ENCODE data around the gene PCDHGB4.

PCDHGB4 gene

GRCh38 chr5:141422742-141423291, 35.3 kb downstream of the PCDHGB4 start:
- Histone ChIP-seq H3K9ac (ENCODE audit: low read length) (no peak overlapping the region), H2AFZ (ENCODE audit: low read length) (no peak overlapping the region), H3K36me3 (replicated peaks; ENCODE audit: insufficient read depth, low read length) (no peaks in the 10 kb centered on the region), H3K9me2 (replicated peaks; ENCODE audit: insufficient read depth, low read length) (no peaks in the 10 kb centered on the region), H3K4me2 (ENCODE audit: low read depth, low read length) (no peak overlapping the region), H3K4me1 (ENCODE audit: low read length) (0 out of 2 replicates have a peak, but pooled peaks cover 3% of the 10 kb centered on the region), H3K27me3 (replicated peaks; ENCODE audit: insufficient read depth, low read length) (peaks cover 35% of the 10 kb centered on the region), H4K20me1 (ENCODE audit: insufficient read depth, low read length) (no peaks in the 10 kb centered on the region), H3K79me2 (ENCODE audit: low read length) (no peaks in the 10 kb centered on the region), H3K9me3 (replicated peaks; ENCODE audit: insufficient read depth, low read length) (no peaks in the 10 kb centered on the region), H3K4me3 (ENCODE audit: low read length) (no peak overlapping the region), H3K27ac (ENCODE audit: low read length) (no peak overlapping the region), H3F3A (ENCODE audit: insufficient read depth, low read length) (no peaks in the 10 kb centered on the region)
- no peak for DNase-seq
- no peak for TF ChIP-seq EZH2phosphoT487 (IDR thresholded peaks at IDR 0.05; ENCODE audit: low read length)
- no peak for TF ChIP-seq CTCF (IDR thresholded peaks at IDR 0.05; ENCODE audit: low read length)
- TF ChIP-seq EZH2 (optimal IDR thresholded peaks at IDR 0.05; ENCODE audit: low read depth, low read length) = no peak

- H3K79me2 ChIP-seq (ENCODE audit: low read length) = no peaks in the 10 kb centered on the region
Observed at GRCh38 chr5:141427783-141428426, 40.4 kb downstream of the PCDHGB4 start.

DNA sequence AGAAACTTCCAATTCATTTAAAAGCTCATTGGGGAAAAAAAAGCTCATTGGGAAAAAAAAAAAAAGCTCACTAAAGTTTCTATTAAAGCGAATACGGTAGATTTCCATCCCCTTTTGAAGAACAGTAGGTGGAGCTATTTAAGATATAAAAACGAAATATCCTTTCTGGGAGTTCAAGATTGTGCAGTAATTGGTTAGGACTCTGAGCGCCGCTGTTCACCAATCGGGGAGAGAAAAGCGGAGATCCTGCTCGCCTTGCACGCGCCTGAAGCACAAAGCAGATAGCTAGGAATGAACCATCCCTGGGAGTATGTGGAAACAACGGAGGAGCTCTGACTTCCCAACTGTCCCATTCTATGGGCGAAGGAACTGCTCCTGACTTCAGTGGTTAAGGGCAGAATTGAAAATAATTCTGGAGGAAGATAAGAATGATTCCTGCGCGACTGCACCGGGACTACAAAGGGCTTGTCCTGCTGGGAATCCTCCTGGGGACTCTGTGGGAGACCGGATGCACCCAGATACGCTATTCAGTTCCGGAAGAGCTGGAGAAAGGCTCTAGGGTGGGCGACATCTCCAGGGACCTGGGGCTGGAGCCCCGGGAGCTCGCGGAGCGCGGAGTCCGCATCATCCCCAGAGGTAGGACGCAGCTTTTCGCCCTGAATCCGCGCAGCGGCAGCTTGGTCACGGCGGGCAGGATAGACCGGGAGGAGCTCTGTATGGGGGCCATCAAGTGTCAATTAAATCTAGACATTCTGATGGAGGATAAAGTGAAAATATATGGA, 43.0 kb downstream of the PCDHGB4 start, which contains the start of gene PCDHGA12:
PCDHGA12 (plus strand) TSS at position 176 of the 782 bp plus-strand sequence; CDS start at position 429, 253 bp downstream.
- no peaks in the 10 kb centered on the region for H3F3A ChIP-seq (ENCODE audit: insufficient read depth, low read length)
- H3K9me3 ChIP-seq (replicated peaks; ENCODE audit: insufficient read depth, low read length) = no peaks in the 10 kb centered on the region
- no peaks in the 10 kb centered on the region for H3K4me1 ChIP-seq (ENCODE audit: low read length)
- H3K9ac ChIP-seq (ENCODE audit: low read length) = no peak within 1 kb of the TSS
- H3K4me2 ChIP-seq (ENCODE audit: low read depth, low read length) = peak within 1 kb of the TSS; percentile 77
- no peaks in the 10 kb centered on the region for H4K20me1 ChIP-seq (ENCODE audit: insufficient read depth, low read length)
- DNase-seq = peak; percentile 86
- H3K27ac ChIP-seq (ENCODE audit: low read length) = no peak within 1 kb of the TSS
- H3K4me3 ChIP-seq (ENCODE audit: low read length) = peak within 1 kb of the TSS; percentile 46
- peaks cover 4% of the 10 kb centered on the region; the same call in 1 of the 2 replicates for H3K27me3 ChIP-seq (replicated peaks; ENCODE audit: insufficient read depth, low read length)
- H3K9me2 ChIP-seq (replicated peaks; ENCODE audit: insufficient read depth, low read length) = no peaks in the 10 kb centered on the region
- peak within 1 kb of the TSS; percentile 57 for H2AFZ ChIP-seq (ENCODE audit: low read length)
- H3K36me3 ChIP-seq (replicated peaks; ENCODE audit: insufficient read depth, low read length) = no peaks in the 10 kb centered on the region
- H3K79me2 ChIP-seq (ENCODE audit: low read length) = no peaks in the 10 kb centered on the region
- TF ChIP-seq CTCF (IDR thresholded peaks at IDR 0.05; ENCODE audit: low read length) (peak; percentile 79), EZH2 (optimal IDR thresholded peaks at IDR 0.05; ENCODE audit: low read depth, low read length) (no peak), EZH2phosphoT487 (IDR thresholded peaks at IDR 0.05; ENCODE audit: low read length) (no peak)

More at GRCh38 chr5:141427783-141428426, 40.4 kb downstream of the PCDHGB4 start:
- H3K27me3 ChIP-seq (replicated peaks; ENCODE audit: insufficient read depth, low read length) = 0 out of 2 replicates have a peak, but pooled peaks cover 12% of the 10 kb centered on the region
- no peak overlapping the region for H3K9ac ChIP-seq (ENCODE audit: low read length)
- H3K4me2 ChIP-seq (ENCODE audit: low read depth, low read length) = no peak overlapping the region
- no peaks in the 10 kb centered on the region for H3K9me3 ChIP-seq (replicated peaks; ENCODE audit: insufficient read depth, low read length)
- H3K4me3 ChIP-seq (ENCODE audit: low read length) = no peak overlapping the region
- no peaks in the 10 kb centered on the region for H3K4me1 ChIP-seq (ENCODE audit: low read length)
- H4K20me1 ChIP-seq (ENCODE audit: insufficient read depth, low read length) = no peaks in the 10 kb centered on the region
- H2AFZ ChIP-seq (ENCODE audit: low read length) = no peak overlapping the region
- H3K9me2 ChIP-seq (replicated peaks; ENCODE audit: insufficient read depth, low read length) = no peaks in the 10 kb centered on the region
- H3F3A ChIP-seq (ENCODE audit: insufficient read depth, low read length) = no peaks in the 10 kb centered on the region
- no peak overlapping the region for H3K27ac ChIP-seq (ENCODE audit: low read length)
- DNase-seq = no peak
- no peaks in the 10 kb centered on the region for H3K36me3 ChIP-seq (replicated peaks; ENCODE audit: insufficient read depth, low read length)
- TF ChIP-seq CTCF (IDR thresholded peaks at IDR 0.05; ENCODE audit: low read length) (no peak), EZH2phosphoT487 (IDR thresholded peaks at IDR 0.05; ENCODE audit: low read length) (no peak), EZH2 (optimal IDR thresholded peaks at IDR 0.05; ENCODE audit: low read depth, low read length) (no peak)
